BE2C (cell line): ENCODE data around the gene SPSB4.

ENCODE experiments used
- DNase-seq: peaks from one replicate; pipeline ENCODE4 v3.0.0-alpha.2; 2020
- H3K27me3 ChIP-seq: fragments of 250-450 bp; sonication (Bioruptor Pico); 2 replicates; pipeline ENCODE4 v1.5.1; 2020; ENCODE audit warnings: mild to moderate bottlenecking
- H3K36me3 ChIP-seq: fragments of 250-450 bp; sonication (Bioruptor Pico); 2 replicates; pipeline ENCODE4 v1.5.1; 2020; ENCODE audit warnings: mild to moderate bottlenecking
- H3K4me1 ChIP-seq: fragments of 250-450 bp; sonication (Bioruptor Pico); 2 replicates; pipeline ENCODE4 v1.5.1; 2020
- H3K4me3 ChIP-seq: 2 replicates; pipeline ENCODE4 v1.5.1; 2011; ENCODE audit warnings: low read depth, low read length
- H3K9me3 ChIP-seq: fragments of 250-450 bp; sonication (Bioruptor Pico); 2 replicates; pipeline ENCODE4 v1.5.1; 2020
- TF ChIP-seq, protein P1 (sequence below): IDR thresholded peaks from 2 replicates; pipeline ENCODE4 v1.5.1; 2012; ENCODE audit warnings: mild to moderate bottlenecking, low read depth, low read length

Gene SPSB4

GRCh38 chr3:141064255-141064926 lies 13.2 kb downstream of the SPSB4 start:
- DNase-seq, result no peak
- Histone ChIP-seq H3K36me3 (peaks cover 27% of the 10 kb centered on the region), H3K27me3 (no peaks in the 10 kb centered on the region), H3K4me1 (peaks cover 20% of the 10 kb centered on the region), H3K4me3 (no peak overlapping the region), H3K9me3 (no peaks in the 10 kb centered on the region)
- TF ChIP-seq, protein P1, sequence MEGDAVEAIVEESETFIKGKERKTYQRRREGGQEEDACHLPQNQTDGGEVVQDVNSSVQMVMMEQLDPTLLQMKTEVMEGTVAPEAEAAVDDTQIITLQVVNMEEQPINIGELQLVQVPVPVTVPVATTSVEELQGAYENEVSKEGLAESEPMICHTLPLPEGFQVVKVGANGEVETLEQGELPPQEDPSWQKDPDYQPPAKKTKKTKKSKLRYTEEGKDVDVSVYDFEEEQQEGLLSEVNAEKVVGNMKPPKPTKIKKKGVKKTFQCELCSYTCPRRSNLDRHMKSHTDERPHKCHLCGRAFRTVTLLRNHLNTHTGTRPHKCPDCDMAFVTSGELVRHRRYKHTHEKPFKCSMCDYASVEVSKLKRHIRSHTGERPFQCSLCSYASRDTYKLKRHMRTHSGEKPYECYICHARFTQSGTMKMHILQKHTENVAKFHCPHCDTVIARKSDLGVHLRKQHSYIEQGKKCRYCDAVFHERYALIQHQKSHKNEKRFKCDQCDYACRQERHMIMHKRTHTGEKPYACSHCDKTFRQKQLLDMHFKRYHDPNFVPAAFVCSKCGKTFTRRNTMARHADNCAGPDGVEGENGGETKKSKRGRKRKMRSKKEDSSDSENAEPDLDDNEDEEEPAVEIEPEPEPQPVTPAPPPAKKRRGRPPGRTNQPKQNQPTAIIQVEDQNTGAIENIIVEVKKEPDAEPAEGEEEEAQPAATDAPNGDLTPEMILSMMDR, result no peak

- H3K9me3 ChIP-seq, result no peaks in the 10 kb centered on the region
- DNase-seq, result no peak
- H3K27me3 ChIP-seq, result no peaks in the 10 kb centered on the region
- H3K4me3 ChIP-seq, result no peak overlapping the region
- peaks cover 20% of the 10 kb centered on the region for H3K36me3 ChIP-seq
- TF ChIP-seq, protein P1, result no peak
- H3K4me1 ChIP-seq, result peaks cover 23% of the 10 kb centered on the region
These were observed 14.1 kb downstream of the SPSB4 start for GRCh38 chr3:141065258-141065657.

GRCh38 chr3:141065841-141066805 lies 15.0 kb downstream of the SPSB4 start:
- H3K4me3 ChIP-seq, result no peak overlapping the region
- DNase-seq, result no peak
- TF ChIP-seq, protein P1, result no peak
- no peaks in the 10 kb centered on the region for H3K27me3 ChIP-seq
- peaks cover 20% of the 10 kb centered on the region for H3K36me3 ChIP-seq
- peaks cover 32% of the 10 kb centered on the region for H3K4me1 ChIP-seq
- no peaks in the 10 kb centered on the region for H3K9me3 ChIP-seq

DNA sequence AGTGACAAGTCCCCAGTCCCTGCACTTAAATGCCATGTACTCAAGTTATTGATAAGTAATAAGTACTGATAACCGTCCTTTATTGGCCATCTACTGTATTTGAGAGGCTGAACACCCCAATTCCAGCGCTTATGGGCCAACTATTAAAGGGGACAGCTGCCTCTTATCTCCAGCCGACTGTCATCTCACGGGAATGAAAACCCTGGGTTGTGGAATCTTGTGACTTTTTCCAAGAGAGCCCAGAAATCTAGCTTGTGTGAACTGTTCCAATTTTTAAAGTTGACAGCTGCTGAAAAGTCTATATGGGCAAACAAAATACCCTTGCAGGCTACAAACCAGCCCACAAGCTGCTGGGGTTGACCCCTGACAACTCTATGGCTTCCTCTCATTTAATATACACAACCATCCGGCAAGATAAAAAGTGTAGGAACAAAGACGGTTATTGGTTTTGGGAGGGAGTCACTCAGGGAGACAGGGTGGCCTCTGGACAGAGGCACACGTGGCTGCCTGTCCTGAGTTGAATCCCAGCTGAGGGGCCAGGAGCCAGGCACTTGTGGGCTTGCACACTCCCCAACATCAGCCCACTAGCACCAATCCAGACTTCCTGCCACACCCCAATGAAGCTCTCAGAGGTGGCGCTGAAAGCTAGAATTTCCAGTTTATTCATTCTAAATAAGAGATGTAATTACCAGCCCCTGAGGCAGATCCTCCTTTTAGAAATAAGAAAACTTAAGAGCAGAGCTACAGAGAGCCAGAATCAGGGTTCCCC lies 16.2 kb downstream of the SPSB4 start:
- no peak for DNase-seq
- peaks cover 44% of the 10 kb centered on the region for H3K4me1 ChIP-seq
- TF ChIP-seq, protein P1, result no peak
- no peak overlapping the region for H3K4me3 ChIP-seq
- no peaks in the 10 kb centered on the region for H3K9me3 ChIP-seq
- peaks cover 23% of the 10 kb centered on the region for H3K36me3 ChIP-seq
- no peaks in the 10 kb centered on the region for H3K27me3 ChIP-seq

DNA sequence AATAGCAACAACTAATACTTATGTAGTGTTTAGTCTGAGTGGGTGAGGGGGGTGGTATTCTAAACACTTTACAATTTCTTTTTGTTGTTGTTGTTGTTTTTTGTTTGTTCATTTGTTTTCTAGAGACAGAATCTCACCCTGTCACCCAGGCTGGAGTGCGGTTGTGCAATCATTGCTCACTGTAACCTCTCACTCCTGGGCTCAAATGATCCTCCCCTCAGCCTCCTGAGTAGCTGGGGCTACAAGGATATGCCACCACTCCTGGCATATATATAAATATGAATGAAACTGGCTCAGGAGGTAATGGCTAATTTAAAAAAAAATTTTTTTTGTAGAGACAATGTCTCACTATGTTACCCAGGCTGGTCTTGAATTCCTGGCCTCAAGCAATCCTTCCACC lies 19.1 kb downstream of the SPSB4 start:
- peaks cover 45% of the 10 kb centered on the region for H3K4me1 ChIP-seq
- TF ChIP-seq, protein P1, result no peak
- H3K36me3 ChIP-seq, result peaks cover 23% of the 10 kb centered on the region
- no peak for DNase-seq
- no peaks in the 10 kb centered on the region for H3K27me3 ChIP-seq
- no peaks in the 10 kb centered on the region for H3K9me3 ChIP-seq
- no peak overlapping the region for H3K4me3 ChIP-seq
